Measurements from ENCODE around the gene PDZRN3.

PDZRN3 gene

DNA sequence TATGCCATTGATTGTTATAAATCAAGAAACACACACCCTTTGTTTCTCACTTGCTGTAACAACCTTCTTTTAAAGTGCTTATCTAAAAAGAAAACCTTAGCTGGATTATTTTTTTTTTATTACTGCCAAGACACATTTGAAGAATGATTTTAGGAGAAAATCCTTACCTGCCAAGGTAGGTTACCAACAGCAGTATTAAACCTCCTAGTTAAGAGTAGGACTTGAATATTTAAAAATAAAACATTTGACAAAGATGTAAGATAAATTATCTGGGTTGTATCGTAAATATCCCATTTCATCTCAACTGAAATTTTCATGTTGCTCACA, 192.1 kb downstream of the PDZRN3 start:
- TF ChIP-seq, protein P1, sequence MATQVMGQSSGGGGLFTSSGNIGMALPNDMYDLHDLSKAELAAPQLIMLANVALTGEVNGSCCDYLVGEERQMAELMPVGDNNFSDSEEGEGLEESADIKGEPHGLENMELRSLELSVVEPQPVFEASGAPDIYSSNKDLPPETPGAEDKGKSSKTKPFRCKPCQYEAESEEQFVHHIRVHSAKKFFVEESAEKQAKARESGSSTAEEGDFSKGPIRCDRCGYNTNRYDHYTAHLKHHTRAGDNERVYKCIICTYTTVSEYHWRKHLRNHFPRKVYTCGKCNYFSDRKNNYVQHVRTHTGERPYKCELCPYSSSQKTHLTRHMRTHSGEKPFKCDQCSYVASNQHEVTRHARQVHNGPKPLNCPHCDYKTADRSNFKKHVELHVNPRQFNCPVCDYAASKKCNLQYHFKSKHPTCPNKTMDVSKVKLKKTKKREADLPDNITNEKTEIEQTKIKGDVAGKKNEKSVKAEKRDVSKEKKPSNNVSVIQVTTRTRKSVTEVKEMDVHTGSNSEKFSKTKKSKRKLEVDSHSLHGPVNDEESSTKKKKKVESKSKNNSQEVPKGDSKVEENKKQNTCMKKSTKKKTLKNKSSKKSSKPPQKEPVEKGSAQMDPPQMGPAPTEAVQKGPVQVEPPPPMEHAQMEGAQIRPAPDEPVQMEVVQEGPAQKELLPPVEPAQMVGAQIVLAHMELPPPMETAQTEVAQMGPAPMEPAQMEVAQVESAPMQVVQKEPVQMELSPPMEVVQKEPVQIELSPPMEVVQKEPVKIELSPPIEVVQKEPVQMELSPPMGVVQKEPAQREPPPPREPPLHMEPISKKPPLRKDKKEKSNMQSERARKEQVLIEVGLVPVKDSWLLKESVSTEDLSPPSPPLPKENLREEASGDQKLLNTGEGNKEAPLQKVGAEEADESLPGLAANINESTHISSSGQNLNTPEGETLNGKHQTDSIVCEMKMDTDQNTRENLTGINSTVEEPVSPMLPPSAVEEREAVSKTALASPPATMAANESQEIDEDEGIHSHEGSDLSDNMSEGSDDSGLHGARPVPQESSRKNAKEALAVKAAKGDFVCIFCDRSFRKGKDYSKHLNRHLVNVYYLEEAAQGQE (IDR thresholded peaks at IDR 0.05; ENCODE audit: insufficient read depth in 1 of 2, low read depth in 2 of 2, low read length in 2 of 2) = no peak
- no peak for TF ChIP-seq FOXP2 (optimal IDR thresholded peaks at IDR 0.05; ENCODE audit: borderline replicate concordance, extremely low read depth, extremely low read length, insufficient read depth)
- TF ChIP-seq TAF1 (IDR thresholded peaks at IDR 0.05; ENCODE audit: borderline replicate concordance, insufficient read depth, low read length) = no peak
- TF ChIP-seq SIN3A (IDR thresholded peaks at IDR 0.05; ENCODE audit: borderline replicate concordance, insufficient read depth, low read length) = no peak
- no peak for TF ChIP-seq POLR2AphosphoS5 (IDR thresholded peaks at IDR 0.05; ENCODE audit: low read depth, low read length)

DNA sequence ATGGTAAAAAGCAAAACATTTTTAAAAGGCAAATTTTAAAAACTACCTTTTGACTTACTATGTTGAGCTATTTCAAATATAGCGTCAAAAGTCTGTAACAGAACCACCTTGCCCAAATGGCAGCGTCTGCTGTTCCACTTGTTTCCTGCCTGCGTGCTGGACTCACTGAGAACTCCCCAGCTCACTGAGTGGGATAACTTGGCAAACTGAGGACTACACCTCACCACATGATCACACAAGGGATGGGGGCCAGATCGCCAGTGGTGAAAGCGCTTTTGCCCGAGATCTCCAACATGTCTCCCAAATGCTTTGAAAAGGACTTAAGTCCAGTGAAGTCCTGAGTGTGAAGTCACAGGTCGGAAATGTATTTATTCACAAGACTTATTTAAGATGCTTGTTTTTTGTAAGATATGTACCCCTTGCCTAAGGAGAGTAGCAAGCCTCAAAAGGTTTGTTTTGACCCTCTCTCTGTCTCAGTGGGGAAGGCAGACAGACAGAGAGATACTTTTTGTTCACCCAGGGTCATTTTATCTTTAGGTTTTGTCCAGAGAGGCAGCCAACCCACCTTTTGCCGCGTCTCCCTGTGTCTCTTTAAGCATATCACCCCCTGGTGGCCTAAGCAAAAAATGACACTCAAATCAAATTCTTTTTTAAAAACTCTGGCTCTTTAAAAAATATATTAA, 192.6 kb downstream of the PDZRN3 start:
- TF ChIP-seq FOXP2 (optimal IDR thresholded peaks at IDR 0.05; ENCODE audit: borderline replicate concordance, extremely low read depth, extremely low read length, insufficient read depth) (no peak), POLR2AphosphoS5 (IDR thresholded peaks at IDR 0.05; ENCODE audit: low read depth, low read length) (no peak), SIN3A (IDR thresholded peaks at IDR 0.05; ENCODE audit: borderline replicate concordance, insufficient read depth, low read length) (no peak), TAF1 (IDR thresholded peaks at IDR 0.05; ENCODE audit: borderline replicate concordance, insufficient read depth, low read length) (no peak)

DNA sequence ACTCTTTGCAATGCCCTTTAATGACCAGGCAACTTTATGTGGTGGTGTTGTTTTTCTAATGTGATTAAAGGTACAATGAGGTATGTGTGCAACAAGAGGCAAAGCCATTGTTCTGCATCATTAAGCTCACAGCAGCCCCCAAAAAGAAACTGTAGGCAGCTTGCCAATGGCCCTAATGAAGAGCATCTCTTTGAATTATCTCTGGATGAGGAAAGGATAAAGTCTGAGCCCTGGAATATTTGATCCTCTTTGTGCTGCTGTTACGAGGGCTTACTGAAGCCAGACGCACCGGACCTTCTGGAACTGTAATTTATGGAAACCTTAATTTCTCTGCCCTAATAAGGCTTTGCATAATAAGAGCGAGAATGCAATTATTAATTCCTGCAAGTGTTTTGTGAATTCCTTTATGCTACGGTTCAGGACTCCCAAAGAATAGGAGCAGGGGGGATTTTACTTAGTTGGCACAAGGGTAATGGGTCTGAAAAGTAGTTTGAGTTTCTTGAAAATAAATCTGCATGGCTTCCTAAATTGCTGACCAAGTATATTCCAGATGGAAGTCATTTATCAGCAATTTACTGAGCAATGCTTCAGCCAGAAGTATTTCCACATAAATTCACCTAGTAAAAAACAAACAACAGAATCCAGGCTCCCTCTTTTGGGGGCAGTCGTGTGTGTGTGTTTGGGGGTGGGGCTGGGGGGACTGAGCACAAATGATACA, 193.4 kb downstream of the PDZRN3 start:
- no peak for TF ChIP-seq SIN3A (IDR thresholded peaks at IDR 0.05; ENCODE audit: borderline replicate concordance, insufficient read depth, low read length)
- TF ChIP-seq POLR2AphosphoS5 (IDR thresholded peaks at IDR 0.05; ENCODE audit: low read depth, low read length) = no peak
- TF ChIP-seq TAF1 (IDR thresholded peaks at IDR 0.05; ENCODE audit: borderline replicate concordance, insufficient read depth, low read length) = no peak
- TF ChIP-seq, protein P1 (IDR thresholded peaks at IDR 0.05; ENCODE audit: insufficient read depth in 1 of 2, low read depth in 2 of 2, low read length in 2 of 2) = no peak
- no peak for TF ChIP-seq FOXP2 (optimal IDR thresholded peaks at IDR 0.05; ENCODE audit: borderline replicate concordance, extremely low read depth, extremely low read length, insufficient read depth)

DNA sequence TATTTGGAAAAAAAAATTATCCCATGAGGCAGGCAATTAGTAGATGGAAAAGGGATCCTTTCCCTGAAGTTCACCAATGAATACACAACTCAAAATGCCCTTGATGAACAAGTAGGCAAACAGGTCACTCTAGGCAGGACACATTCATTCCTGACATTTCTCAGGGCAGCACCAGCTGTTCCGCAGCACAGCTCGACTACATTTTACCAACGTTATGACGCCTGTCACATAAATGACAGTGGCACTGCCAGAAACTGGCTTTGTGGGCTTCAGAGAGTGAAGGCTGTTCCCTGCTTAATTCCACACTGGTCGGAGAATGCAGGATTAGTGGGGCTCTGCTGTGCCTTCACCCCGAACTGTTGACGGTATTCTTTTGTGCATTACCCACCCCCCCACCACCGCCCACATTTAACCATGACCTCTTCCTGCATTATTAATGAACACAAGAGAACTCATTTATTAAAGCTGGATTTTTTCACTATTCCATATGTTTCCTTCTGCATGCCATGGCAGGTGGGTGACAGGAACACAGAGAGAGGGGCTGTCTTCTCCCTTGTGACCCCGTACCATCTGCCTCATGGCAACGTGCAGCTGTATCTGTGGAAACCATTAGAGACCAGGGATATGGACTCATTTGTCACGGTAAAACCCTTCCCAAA, 197.6 kb downstream of the PDZRN3 start:
- TF ChIP-seq POLR2AphosphoS5 (IDR thresholded peaks at IDR 0.05; ENCODE audit: low read depth, low read length) (no peak), FOXP2 (optimal IDR thresholded peaks at IDR 0.05; ENCODE audit: borderline replicate concordance, extremely low read depth, extremely low read length, insufficient read depth) (no peak), SIN3A (IDR thresholded peaks at IDR 0.05; ENCODE audit: borderline replicate concordance, insufficient read depth, low read length) (no peak), TAF1 (IDR thresholded peaks at IDR 0.05; ENCODE audit: borderline replicate concordance, insufficient read depth, low read length) (no peak)
- TF ChIP-seq, protein P1 (IDR thresholded peaks at IDR 0.05; ENCODE audit: insufficient read depth in 1 of 2, low read depth in 2 of 2, low read length in 2 of 2) = no peak

DNA sequence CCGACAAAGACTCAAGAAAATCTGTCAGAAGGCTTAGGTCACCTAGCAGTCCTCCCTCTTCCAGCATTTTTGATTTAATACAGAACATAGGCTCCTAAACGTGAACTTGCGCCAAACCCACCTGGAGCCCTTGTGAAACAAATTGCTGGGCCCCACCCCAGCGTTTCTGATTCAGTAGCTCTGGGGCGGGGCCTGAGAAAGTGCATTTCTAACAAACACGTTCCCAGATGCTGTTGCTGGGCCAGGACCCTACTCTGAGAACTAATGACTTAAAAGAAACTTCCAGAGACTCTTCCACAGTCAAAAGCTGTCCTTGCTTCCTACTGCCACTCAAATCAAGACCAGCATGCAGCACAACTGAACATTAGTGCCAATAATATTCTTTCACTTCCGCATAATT, 198.1 kb downstream of the PDZRN3 start:
- TF ChIP-seq POLR2AphosphoS5 (IDR thresholded peaks at IDR 0.05; ENCODE audit: low read depth, low read length) (no peak), FOXP2 (optimal IDR thresholded peaks at IDR 0.05; ENCODE audit: borderline replicate concordance, extremely low read depth, extremely low read length, insufficient read depth) (no peak), SIN3A (IDR thresholded peaks at IDR 0.05; ENCODE audit: borderline replicate concordance, insufficient read depth, low read length) (no peak), TAF1 (IDR thresholded peaks at IDR 0.05; ENCODE audit: borderline replicate concordance, insufficient read depth, low read length) (no peak)
- TF ChIP-seq, protein P1 (IDR thresholded peaks at IDR 0.05; ENCODE audit: insufficient read depth in 1 of 2, low read depth in 2 of 2, low read length in 2 of 2) = no peak
